Measurements from ENCODE around the gene TFB2M. TPM values are rescaled to one million over a fixed set of nuclear protein-coding genes. Genes with fewer than 3 reads are reported as not detected.

Gene TFB2M
- total and polyA plus RNA-seq, 2 of the 13 experiments (the other 11 are each of a cell fraction or from before 2014, with no cell fraction given), result 15.7 to 31.4 TPM

DNA sequence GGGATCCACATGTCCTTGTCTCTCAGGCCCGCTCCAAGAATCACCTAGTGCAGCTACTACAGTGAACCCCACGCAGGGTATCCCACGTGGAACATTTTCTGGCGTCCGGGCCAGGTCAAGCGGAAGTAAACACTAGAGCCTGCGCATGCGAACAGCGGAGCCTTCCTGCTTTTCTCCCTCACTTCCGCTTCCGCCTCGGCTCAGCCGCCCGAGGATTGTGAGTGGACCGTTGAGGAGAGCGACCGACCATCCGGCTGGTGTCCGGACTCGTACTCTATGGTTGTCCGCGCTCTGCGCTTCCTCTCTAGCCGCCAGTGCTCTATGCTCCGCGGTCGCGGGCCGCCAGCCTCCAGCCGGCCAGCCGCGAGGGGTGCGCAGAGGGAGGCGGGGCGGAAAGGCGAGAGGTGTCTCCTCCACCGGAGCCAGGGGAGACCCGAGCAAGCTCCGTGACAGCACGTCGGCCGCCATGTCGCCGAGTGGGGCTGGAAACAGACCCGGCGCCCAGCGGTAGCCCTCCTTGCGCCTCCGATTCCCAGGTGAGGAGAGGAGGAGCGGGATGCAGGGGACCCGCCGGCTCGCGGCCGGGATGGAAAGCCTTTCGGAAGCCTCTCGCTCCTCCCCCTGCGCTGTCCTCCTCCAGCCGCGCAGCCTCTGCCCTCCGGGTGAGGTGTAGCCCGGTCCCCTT lies at the start of gene TFB2M, which contains the start of gene CNST (continued):
- peak; percentile 99 for TF ChIP-seq ELF1 (CRISPR knock-in tag; IDR thresholded peaks at IDR 0.05)
- TF ChIP-seq, protein P1, sequence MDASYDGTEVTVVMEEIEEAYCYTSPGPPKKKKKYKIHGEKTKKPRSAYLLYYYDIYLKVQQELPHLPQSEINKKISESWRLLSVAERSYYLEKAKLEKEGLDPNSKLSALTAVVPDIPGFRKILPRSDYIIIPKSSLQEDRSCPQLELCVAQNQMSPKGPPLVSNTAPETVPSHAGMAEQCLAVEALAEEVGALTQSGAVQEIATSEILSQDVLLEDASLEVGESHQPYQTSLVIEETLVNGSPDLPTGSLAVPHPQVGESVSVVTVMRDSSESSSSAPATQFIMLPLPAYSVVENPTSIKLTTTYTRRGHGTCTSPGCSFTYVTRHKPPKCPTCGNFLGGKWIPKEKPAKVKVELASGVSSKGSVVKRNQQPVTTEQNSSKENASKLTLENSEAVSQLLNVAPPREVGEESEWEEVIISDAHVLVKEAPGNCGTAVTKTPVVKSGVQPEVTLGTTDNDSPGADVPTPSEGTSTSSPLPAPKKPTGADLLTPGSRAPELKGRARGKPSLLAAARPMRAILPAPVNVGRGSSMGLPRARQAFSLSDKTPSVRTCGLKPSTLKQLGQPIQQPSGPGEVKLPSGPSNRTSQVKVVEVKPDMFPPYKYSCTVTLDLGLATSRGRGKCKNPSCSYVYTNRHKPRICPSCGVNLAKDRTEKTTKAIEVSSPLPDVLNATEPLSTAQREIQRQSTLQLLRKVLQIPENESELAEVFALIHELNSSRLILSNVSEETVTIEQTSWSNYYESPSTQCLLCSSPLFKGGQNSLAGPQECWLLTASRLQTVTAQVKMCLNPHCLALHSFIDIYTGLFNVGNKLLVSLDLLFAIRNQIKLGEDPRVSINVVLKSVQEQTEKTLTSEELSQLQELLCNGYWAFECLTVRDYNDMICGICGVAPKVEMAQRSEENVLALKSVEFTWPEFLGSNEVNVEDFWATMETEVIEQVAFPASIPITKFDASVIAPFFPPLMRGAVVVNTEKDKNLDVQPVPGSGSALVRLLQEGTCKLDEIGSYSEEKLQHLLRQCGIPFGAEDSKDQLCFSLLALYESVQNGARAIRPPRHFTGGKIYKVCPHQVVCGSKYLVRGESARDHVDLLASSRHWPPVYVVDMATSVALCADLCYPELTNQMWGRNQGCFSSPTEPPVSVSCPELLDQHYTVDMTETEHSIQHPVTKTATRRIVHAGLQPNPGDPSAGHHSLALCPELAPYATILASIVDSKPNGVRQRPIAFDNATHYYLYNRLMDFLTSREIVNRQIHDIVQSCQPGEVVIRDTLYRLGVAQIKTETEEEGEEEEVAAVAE (CRISPR knock-in tag; IDR thresholded peaks at IDR 0.05; ENCODE audit: borderline replicate concordance), result peak; percentile 72
- TF ChIP-seq ZNF232 (CRISPR knock-in tag; IDR thresholded peaks at IDR 0.05; ENCODE audit: borderline replicate concordance), result no peak; the same call in 1 of the 2 replicates
- peak; percentile 83 for TF ChIP-seq SP2 (CRISPR knock-in tag; IDR thresholded peaks at IDR 0.05)
- TF ChIP-seq, protein P2, sequence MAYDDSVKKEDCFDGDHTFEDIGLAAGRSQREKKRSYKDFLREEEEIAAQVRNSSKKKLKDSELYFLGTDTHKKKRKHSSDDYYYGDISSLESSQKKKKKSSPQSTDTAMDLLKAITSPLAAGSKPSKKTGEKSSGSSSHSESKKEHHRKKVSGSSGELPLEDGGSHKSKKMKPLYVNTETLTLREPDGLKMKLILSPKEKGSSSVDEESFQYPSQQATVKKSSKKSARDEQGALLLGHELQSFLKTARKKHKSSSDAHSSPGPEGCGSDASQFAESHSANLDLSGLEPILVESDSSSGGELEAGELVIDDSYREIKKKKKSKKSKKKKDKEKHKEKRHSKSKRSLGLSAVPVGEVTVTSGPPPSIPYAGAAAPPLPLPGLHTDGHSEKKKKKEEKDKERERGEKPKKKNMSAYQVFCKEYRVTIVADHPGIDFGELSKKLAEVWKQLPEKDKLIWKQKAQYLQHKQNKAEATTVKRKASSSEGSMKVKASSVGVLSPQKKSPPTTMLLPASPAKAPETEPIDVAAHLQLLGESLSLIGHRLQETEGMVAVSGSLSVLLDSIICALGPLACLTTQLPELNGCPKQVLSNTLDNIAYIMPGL (CRISPR knock-in tag; IDR thresholded peaks at IDR 0.05; ENCODE audit: borderline replicate concordance in 1 of 2, low read depth in 1 of 2), result peak; percentile 81 to 86
- peak; percentile 57; the same call in 1 of the 2 replicates for TF ChIP-seq ZNF761 (CRISPR knock-in tag; conservative IDR thresholded peaks at IDR 0.05)
- TF ChIP-seq RFX5 (IDR thresholded peaks at IDR 0.05; ENCODE audit: low read depth, low read length), result no peak
- TF ChIP-seq ZNF883 (CRISPR knock-in tag; IDR thresholded peaks at IDR 0.05; ENCODE audit: not compliant biosample characterization), result peak; percentile 34
- TF ChIP-seq AKAP8 (CRISPR knock-in tag; IDR thresholded peaks at IDR 0.05), result no peak
- TF ChIP-seq, protein P3, sequence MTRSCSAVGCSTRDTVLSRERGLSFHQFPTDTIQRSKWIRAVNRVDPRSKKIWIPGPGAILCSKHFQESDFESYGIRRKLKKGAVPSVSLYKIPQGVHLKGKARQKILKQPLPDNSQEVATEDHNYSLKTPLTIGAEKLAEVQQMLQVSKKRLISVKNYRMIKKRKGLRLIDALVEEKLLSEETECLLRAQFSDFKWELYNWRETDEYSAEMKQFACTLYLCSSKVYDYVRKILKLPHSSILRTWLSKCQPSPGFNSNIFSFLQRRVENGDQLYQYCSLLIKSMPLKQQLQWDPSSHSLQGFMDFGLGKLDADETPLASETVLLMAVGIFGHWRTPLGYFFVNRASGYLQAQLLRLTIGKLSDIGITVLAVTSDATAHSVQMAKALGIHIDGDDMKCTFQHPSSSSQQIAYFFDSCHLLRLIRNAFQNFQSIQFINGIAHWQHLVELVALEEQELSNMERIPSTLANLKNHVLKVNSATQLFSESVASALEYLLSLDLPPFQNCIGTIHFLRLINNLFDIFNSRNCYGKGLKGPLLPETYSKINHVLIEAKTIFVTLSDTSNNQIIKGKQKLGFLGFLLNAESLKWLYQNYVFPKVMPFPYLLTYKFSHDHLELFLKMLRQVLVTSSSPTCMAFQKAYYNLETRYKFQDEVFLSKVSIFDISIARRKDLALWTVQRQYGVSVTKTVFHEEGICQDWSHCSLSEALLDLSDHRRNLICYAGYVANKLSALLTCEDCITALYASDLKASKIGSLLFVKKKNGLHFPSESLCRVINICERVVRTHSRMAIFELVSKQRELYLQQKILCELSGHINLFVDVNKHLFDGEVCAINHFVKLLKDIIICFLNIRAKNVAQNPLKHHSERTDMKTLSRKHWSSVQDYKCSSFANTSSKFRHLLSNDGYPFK (CRISPR knock-in tag; IDR thresholded peaks at IDR 0.05; ENCODE audit: borderline replicate concordance), result peak; percentile 93
